ENCODE results near the gene ENAH.

- TF ChIP-seq POLR2AphosphoS5 (IDR thresholded peaks at IDR 0.05; ENCODE audit: borderline replicate concordance, low read depth, low read length) (no peak), EZH2 (IDR thresholded peaks at IDR 0.05) (no peak)
Measured at GRCh38 chr1:225450491-225451191, 202.3 kb downstream of the ENAH start.

All from SK-N-MC (cell line).